ENCODE data around the gene NFIX.

DNA sequence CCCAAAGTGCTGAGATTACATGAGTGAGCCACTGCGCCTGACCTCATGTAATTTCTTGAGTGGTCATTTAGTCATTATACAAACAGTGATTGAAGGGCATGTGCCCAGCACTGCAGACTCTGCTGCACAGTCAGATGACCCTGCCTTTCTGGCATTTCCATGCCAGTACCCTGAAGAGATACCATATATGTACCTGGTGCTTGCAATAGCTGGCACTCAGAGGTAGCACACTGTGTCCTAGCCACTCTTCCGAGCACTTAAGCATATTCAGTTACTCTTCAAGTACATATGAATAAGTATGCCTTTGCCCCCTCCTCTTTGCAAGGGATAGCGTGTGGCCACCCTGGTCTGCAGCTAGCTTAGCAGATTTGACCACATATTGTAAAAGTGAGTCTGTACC is 139.4 kb downstream of the NFIX start:
- TF ChIP-seq, protein P1, sequence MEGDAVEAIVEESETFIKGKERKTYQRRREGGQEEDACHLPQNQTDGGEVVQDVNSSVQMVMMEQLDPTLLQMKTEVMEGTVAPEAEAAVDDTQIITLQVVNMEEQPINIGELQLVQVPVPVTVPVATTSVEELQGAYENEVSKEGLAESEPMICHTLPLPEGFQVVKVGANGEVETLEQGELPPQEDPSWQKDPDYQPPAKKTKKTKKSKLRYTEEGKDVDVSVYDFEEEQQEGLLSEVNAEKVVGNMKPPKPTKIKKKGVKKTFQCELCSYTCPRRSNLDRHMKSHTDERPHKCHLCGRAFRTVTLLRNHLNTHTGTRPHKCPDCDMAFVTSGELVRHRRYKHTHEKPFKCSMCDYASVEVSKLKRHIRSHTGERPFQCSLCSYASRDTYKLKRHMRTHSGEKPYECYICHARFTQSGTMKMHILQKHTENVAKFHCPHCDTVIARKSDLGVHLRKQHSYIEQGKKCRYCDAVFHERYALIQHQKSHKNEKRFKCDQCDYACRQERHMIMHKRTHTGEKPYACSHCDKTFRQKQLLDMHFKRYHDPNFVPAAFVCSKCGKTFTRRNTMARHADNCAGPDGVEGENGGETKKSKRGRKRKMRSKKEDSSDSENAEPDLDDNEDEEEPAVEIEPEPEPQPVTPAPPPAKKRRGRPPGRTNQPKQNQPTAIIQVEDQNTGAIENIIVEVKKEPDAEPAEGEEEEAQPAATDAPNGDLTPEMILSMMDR (IDR thresholded peaks at IDR 0.05), result no peak
- TF ChIP-seq POLR2A (IDR thresholded peaks at IDR 0.05), result no peak
